HepG2 (cell line): ENCODE measurements around the gene ESAM. TPM values are rescaled to one million over a fixed set of nuclear protein-coding genes. Genes with fewer than 3 reads are reported as not detected.

Source experiments
- ATAD3A ChIP-seq: sonication (generic); formaldehyde crosslinking; IDR thresholded peaks from 2 replicates; pipeline ENCODE4 v1.4.0; 2020; ENCODE audit warnings: missing genetic modification reagents
- HDAC1 ChIP-seq: sonication (generic); formaldehyde crosslinking; IDR thresholded peaks from 2 replicates; pipeline ENCODE4 v1.5.1; 2020; ENCODE audit warnings: mild to moderate bottlenecking, missing genetic modification reagents
- HMG20A ChIP-seq: IDR thresholded peaks from 2 replicates; pipeline ENCODE4 v1.6.1; 2016; ENCODE audit warnings: borderline replicate concordance
- JDP2 ChIP-seq: sonication (generic); formaldehyde crosslinking; IDR thresholded peaks from 2 replicates; pipeline ENCODE4 v1.8.1; 2022; ENCODE audit warnings: missing genetic modification reagents, borderline replicate concordance
- KLF13 ChIP-seq: sonication (generic); formaldehyde crosslinking; IDR thresholded peaks from 2 replicates; pipeline ENCODE4 v1.4.0; 2020; ENCODE audit warnings: mild to moderate bottlenecking, missing genetic modification reagents
- MXD3 ChIP-seq: IDR thresholded peaks from 2 replicates; pipeline ENCODE4 v1.6.1; 2016; ENCODE audit warnings: mild to moderate bottlenecking, missing biosample characterization, missing genetic modification reagents
- RARG ChIP-seq: sonication (generic); formaldehyde crosslinking; IDR thresholded peaks from 2 replicates; pipeline ENCODE4 v1.4.0; 2020; ENCODE audit warnings: low read depth, mild to moderate bottlenecking, missing genetic modification reagents
- RBFOX2 ChIP-seq: fragments of 200-400 bp; formaldehyde crosslinking; IDR thresholded peaks from 2 replicates; pipeline ENCODE4 v1.6.1; 2017; ENCODE audit warnings: low read depth, mild to moderate bottlenecking, low read length
- RXRA ChIP-seq: sonication (generic); formaldehyde crosslinking; IDR thresholded peaks from 2 replicates; pipeline ENCODE4 v1.5.1; 2020; ENCODE audit warnings: missing genetic modification reagents
- SALL1 ChIP-seq: sonication (generic); formaldehyde crosslinking; IDR thresholded peaks from 2 replicates; pipeline ENCODE4 v1.8.0; 2022; ENCODE audit warnings: mild to moderate bottlenecking, missing genetic modification reagents
- TAF1 ChIP-seq: sonication (generic); formaldehyde crosslinking; IDR thresholded peaks from 2 replicates; pipeline ENCODE4 v1.4.0; 2020; ENCODE audit warnings: missing genetic modification reagents
- TBL1XR1 ChIP-seq: fragments of 150-350 bp; IDR thresholded peaks from 2 replicates; pipeline ENCODE4 v1.6.1; 2014; ENCODE audit warnings: borderline replicate concordance, low read length; ENCODE audit not compliant: partially characterized antibody
- ZBTB42 ChIP-seq: sonication (generic); formaldehyde crosslinking; IDR thresholded peaks from 2 replicates; pipeline ENCODE4 v1.5.0; 2020; ENCODE audit warnings: mild to moderate bottlenecking, missing genetic modification reagents
- ZFP62 ChIP-seq: sonication (generic); formaldehyde crosslinking; IDR thresholded peaks from 2 replicates; pipeline ENCODE4 v1.4.0; 2020; ENCODE audit warnings: missing genetic modification reagents
- ZNF274 ChIP-seq: sonication (generic); formaldehyde crosslinking; IDR thresholded peaks from 2 replicates; pipeline ENCODE4 v1.5.1; 2020; ENCODE audit warnings: mild to moderate bottlenecking, missing genetic modification reagents
- ZNF781 ChIP-seq: sonication (generic); formaldehyde crosslinking; IDR thresholded peaks from 2 replicates; pipeline ENCODE4 v1.5.1; 2020; ENCODE audit warnings: borderline replicate concordance, mild to moderate bottlenecking, missing genetic modification reagents; ENCODE audit errors: not compliant biosample characterization
- ZNF784 ChIP-seq: sonication (generic); formaldehyde crosslinking; IDR thresholded peaks from 2 replicates; pipeline ENCODE4 v1.5.1; 2020; ENCODE audit warnings: missing genetic modification reagents, mild to moderate bottlenecking, borderline replicate concordance
- ZNF839 ChIP-seq: sonication (generic); formaldehyde crosslinking; IDR thresholded peaks from 2 replicates; pipeline ENCODE4 v1.4.0; 2020; ENCODE audit warnings: missing genetic modification reagents, mild to moderate bottlenecking, borderline replicate concordance
- polyA plus RNA-seq, 8 experiments: library from polyadenylated mRNA; depleted of rRNA in 3 of 8; stranded (reverse) in 7 of 8; unstranded in 1 of 8; fragments of >200 nt; fragmentation: Illumina TruSeq in 4 of 8; extraction: Trizol in 4 of 8; gene quantifications; 2 replicates each; pipeline versions ENCODE4 v1.2.1 to v1.2.3, GENCODE V29; 2011 to 2016; ENCODE audit warnings: low read depth in 4 of 8, missing spikeins in 1 of 8, mixed read lengths in 1 of 8; ENCODE audit not compliant: insufficient read depth in 1 of 8
- total RNA-seq, 5 experiments: library from RNA; depleted of rRNA; stranded (reverse); fragments of >200 nt; fragmentation: Illumina TruSeq; extraction: Trizol; gene quantifications; 2 replicates each; pipeline ENCODE4 v1.2.3, GENCODE V29; 2016; ENCODE audit warnings: low read depth in 1 of 5
- TF ChIP-seq, protein P1 (sequence below), 2 experiments: sonication (generic) in 1 of 2; formaldehyde crosslinking in 1 of 2; IDR thresholded peaks; 2 replicates each; pipeline versions ENCODE4 v1.4.0 to v1.6.1; 2018 to 2020; ENCODE audit warnings: missing genetic modification reagents in 2 of 2, borderline replicate concordance in 1 of 2, low read depth in 1 of 2, mild to moderate bottlenecking in 1 of 2, missing biosample characterization in 1 of 2
- TF ChIP-seq, protein P2 (sequence below): sonication (generic); formaldehyde crosslinking; IDR thresholded peaks from 2 replicates; pipeline ENCODE4 v1.4.0; 2020; ENCODE audit warnings: missing genetic modification reagents

Gene ESAM
- total and polyA plus RNA-seq, 2 of the 13 experiments (the other 11 are each of a cell fraction or from before 2014, with no cell fraction given), result 1.2 to 6.8 TPM

- TF ChIP-seq ZNF839 (CRISPR knock-in tag) (peak; percentile 40; the same call in 1 of the 2 replicates), ZNF781 (no peak), ZBTB42 (no peak), TAF1 (CRISPR knock-in tag) (no peak), ZNF784 (CRISPR knock-in tag) (no peak), ZNF274 (CRISPR knock-in tag) (no peak), HMG20A (CRISPR knock-in tag) (no peak), JDP2 (no peak), KLF13 (CRISPR knock-in tag) (no peak), ATAD3A (CRISPR knock-in tag) (no peak), RXRA (no peak), SALL1 (CRISPR knock-in tag) (peak; percentile 32; the same call in 1 of the 2 replicates), HDAC1 (0 out of 2 replicates have a peak, but pooled peaks have one; percentile 36), RARG (CRISPR knock-in tag) (no peak), MXD3 (CRISPR knock-in tag) (no peak; the same call in 1 of the 2 replicates), ZFP62 (CRISPR knock-in tag) (no peak), TBL1XR1 (no peak), RBFOX2 (no peak)
- TF ChIP-seq, protein P1, sequence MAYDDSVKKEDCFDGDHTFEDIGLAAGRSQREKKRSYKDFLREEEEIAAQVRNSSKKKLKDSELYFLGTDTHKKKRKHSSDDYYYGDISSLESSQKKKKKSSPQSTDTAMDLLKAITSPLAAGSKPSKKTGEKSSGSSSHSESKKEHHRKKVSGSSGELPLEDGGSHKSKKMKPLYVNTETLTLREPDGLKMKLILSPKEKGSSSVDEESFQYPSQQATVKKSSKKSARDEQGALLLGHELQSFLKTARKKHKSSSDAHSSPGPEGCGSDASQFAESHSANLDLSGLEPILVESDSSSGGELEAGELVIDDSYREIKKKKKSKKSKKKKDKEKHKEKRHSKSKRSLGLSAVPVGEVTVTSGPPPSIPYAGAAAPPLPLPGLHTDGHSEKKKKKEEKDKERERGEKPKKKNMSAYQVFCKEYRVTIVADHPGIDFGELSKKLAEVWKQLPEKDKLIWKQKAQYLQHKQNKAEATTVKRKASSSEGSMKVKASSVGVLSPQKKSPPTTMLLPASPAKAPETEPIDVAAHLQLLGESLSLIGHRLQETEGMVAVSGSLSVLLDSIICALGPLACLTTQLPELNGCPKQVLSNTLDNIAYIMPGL (CRISPR knock-in tag; IDR thresholded peaks at IDR 0.05; ENCODE audit: borderline replicate concordance in 1 of 2, low read depth in 1 of 2), result peak; percentile 78 to 91; a peak in 3 of 4 replicates
- TF ChIP-seq, protein P2, sequence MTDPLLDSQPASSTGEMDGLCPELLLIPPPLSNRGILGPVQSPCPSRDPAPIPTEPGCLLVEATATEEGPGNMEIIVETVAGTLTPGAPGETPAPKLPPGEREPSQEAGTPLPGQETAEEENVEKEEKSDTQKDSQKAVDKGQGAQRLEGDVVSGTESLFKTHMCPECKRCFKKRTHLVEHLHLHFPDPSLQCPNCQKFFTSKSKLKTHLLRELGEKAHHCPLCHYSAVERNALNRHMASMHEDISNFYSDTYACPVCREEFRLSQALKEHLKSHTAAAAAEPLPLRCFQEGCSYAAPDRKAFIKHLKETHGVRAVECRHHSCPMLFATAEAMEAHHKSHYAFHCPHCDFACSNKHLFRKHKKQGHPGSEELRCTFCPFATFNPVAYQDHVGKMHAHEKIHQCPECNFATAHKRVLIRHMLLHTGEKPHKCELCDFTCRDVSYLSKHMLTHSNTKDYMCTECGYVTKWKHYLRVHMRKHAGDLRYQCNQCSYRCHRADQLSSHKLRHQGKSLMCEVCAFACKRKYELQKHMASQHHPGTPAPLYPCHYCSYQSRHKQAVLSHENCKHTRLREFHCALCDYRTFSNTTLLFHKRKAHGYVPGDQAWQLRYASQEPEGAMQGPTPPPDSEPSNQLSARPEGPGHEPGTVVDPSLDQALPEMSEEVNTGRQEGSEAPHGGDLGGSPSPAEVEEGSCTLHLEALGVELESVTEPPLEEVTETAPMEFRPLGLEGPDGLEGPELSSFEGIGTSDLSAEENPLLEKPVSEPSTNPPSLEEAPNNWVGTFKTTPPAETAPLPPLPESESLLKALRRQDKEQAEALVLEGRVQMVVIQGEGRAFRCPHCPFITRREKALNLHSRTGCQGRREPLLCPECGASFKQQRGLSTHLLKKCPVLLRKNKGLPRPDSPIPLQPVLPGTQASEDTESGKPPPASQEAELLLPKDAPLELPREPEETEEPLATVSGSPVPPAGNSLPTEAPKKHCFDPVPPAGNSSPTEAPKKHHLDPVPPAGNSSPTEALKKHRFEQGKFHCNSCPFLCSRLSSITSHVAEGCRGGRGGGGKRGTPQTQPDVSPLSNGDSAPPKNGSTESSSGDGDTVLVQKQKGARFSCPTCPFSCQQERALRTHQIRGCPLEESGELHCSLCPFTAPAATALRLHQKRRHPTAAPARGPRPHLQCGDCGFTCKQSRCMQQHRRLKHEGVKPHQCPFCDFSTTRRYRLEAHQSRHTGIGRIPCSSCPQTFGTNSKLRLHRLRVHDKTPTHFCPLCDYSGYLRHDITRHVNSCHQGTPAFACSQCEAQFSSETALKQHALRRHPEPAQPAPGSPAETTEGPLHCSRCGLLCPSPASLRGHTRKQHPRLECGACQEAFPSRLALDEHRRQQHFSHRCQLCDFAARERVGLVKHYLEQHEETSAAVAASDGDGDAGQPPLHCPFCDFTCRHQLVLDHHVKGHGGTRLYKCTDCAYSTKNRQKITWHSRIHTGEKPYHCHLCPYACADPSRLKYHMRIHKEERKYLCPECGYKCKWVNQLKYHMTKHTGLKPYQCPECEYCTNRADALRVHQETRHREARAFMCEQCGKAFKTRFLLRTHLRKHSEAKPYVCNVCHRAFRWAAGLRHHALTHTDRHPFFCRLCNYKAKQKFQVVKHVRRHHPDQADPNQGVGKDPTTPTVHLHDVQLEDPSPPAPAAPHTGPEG (CRISPR knock-in tag), result no peak
Observed at GRCh38 chr11:124758355-124759265, 3.5 kb downstream of the ESAM start (continued).
